ENCODE results near the gene MRTFB.

MRTFB gene

GRCh38 chr16:14314116-14314515, 243.0 kb downstream of the MRTFB start:
- no peak for DNase-seq

GRCh38 chr16:14315683-14316320, 244.7 kb downstream of the MRTFB start:
- DNase-seq, result no peak

All from fibroblast of skin of back (primary cell).